NCI-H2196 treated with DMSO at 0.1 percent for 48 hours (cell line): Measurements from ENCODE around the gene DNASE1.
A peak's percentile ranks its signal among the peaks of the same experiment; 100 is the strongest.
"Not testable (repeated sequence)": the region's sequence is repeated elsewhere in the genome, so short reads cannot be mapped to it uniquely, and the experiment has no call there.

Source experiments
- DNase-seq: peaks from one replicate; lab custom pipeline; 2025; ENCODE audit not compliant: unreplicated experiment; lab: John Stamatoyannopoulos, UW

Gene DNASE1

DNA sequence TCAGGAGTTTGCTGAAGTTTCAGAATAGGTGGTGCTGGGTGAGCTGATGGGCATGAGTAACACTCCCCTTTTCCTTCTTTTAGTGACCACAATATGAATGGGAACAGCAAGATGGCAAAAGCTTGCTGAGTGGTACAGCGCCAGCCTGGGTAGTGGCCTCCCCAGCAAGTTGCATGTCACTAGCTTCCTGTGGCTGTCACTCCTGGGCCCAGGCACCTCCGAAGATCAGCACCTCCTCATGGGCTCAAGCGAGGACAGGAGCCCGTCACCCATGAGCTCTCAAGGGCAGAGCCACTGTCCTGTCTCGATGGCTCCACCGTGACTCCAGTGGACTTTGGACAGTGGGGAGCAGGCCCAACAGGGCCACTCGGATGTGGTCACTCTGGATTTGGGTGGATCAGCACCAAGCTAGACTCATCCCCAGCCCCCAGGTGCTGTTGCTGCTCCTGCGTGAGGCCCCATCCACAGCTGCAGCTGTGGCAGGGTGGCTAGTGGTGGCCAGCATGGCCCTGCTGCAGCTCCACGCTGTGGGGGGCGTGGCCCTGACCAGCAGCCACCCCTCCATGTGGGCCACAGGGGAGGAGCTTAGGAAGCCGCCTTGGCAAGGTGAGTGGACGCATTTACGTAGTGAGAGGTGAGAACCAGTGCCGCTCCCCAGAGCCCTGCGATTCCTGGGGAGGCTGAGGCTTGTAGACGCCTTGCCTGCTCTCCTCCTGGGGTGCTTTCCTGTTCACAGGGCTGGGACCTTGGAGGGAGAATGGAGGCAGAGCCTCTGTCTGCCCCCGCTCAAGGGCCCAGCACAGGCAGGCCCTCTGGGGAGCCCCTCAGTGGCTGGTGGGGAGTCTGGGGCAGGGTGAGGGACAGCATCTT is 13.6 kb upstream of the DNASE1 start:
- DNase-seq, result no peak

DNA sequence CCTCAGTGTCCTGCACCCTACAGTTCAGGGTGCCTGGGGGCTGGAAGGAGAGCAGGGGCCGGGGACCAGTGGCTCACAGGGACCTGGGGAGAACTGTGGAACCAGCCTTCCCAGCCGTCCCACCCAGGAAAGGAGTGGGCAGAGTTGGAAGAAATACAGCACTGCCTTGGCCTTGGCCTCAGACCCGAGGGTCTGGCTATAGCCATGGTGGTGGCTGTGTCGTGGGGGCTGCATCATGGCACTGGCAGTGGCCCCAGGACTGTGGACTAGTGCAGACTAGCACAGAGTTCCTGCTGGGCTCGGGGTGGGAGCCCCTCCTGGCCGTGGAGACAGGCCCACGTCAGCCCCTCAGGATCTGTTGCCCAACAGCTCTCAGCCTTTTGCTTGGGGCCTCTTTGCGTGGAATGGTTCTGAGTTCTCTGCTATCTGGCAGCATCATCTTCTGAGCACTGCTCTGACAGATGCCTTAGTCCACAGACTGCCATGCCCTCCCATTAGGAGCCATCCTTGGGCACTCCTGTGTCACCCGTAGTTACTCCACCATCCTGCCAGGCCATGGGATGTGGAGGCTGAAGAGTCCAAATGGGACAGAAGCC is 12.6 kb upstream of the DNASE1 start:
- DNase-seq, result no peak

DNA sequence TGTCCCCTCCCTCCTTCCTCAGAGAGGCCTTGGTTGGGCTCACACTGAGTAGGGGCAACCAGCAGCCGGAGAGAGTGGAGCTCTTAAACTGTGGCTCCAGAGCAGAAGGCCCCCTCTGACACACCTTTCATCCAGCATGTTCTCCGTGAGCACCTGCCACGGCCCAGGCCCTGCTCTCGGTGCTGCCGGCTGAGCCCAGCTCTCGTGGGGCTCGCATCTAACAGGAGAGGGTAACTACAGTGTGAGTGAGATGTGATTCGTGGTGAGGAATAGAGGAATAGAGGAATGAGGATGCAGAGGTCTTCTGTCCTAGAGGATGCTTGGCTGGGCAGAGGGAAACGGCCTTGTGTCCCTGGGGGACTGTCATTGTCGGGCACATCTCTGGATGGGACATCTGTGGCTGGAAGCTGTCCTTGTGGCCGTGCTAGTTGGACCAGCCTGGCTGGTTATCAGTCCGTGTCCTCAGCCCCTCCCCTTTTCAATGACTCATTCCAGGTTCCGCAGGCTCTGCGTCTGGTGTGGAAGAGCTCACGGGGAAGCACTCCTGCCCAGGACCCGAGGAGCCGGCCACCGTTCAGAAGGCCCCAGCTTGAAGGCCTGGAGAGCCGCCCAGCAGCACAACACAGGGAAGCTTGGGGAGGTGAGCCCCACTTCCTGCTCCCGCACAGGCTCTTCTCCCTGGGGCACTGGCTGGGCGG is 11.9 kb upstream of the DNASE1 start:
- no peak for DNase-seq

DNA sequence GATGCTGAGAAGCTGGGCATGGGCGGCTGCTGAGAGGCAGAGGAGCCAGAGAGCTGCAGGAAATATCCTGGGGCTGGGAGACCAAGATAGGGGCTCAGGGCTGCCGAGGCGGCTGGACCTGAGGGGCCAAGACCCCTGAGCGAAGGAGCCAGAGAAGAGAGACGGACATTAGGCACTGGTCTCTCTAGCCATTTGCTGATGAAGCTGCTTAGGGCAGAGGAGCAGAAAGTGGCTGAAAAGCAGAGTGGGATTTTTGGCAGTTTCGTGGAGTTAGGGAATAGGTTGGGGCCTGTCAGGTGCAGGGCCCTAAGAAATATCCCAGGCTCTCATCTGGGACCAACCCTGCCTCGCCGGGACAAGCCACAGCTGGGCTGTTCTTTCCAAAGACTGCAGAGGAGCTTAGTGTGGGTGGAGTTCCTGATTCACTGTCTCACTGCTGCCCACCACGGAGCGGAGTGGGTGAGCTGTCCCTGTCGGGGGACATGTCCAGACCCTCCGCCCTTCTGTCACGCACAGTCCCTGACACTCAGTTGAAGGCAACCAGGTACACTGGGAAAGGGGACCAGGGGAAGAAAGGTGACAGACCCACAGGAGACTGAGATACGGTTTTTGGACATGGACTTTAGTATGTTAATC is 11.3 kb upstream of the DNASE1 start:
- DNase-seq, result no peak

DNA sequence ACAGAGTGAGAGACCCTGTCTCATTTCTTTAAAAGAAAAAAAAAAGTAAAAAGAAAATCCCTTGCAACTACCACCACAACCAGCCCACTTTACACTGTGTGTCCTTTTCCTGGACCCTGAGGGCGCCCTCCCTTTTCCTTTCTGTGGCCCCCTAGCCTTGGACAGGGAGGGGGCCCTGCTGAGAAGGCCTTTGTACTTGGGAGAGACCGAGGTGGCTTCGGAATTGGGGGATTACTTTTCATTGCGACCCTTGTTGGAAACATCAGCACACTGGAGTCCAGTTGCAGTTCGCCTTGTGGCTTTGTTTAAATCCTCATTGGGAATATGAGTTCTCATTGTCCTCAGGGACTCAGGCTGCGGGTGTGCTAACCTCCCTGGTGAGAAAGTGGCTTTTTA is 9.4 kb upstream of the DNASE1 start:
- DNase-seq, result no peak

DNA sequence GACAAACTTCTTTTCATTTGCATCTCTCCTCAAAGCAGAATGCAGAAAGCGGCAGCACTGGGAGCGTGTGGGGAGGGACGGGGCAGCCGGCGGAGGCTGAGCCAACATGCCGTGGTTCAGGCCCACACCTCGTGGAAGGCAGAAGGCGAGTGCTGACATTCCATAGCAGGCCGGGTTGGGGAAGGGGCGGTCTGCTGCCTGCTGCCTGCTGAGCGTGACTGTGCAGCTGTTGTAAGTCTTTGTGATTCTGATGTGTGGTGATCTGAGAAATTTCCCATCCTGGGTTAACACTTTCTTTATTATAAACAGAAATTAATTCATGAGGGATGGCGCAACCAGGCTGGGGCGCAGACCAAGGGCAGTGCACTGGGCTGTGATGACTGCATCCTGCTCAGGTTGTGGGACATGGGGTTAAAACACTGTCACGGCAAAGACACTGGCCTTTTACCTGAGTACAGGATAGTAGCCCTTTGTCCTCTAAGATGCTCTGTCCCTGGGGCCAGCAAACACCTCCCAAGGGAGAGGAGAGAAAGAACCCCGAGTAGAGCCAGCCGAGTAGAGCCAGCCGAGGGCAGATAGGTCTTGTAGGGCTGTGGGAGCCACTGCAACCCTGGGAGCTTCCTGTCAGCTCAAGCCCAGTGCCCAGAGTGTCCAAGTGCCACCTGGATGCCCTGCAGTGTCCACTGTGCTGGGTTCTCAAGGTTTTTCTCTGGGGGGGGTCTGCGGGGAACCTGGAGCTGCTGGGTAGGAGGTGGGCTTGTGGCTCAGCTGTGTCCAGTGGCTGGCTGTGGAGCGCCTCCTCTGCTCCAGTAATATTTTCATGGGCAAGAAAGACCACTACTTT is 8.8 kb upstream of the DNASE1 start:
- DNase-seq, result peak; percentile 57

DNA sequence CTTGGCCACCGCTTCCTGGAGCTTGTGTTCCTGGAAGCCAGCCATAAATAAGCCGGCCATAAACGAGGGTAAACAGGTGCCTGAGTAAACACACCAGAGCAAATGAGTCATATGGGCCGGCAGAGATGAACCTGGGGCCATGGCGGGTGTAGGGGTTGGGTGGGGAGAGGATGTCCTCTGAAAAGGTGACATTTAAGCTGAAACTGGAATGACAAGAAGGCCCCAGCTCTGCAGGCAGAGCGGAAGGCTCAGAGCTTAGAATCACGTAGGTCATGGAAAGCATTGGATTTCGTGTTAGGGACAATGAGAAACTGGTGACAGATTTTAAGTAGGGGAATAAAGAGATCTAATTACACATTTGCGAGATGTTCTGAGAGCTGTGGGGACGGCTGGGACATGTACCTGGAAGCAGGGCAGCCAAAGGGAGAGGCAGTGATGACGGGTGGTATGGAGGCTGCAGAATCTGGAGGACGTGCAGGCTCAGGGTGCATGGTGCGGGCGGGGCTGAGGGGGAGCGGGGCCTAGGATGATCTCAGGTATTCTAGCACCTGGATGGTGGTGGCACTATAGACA is 8.1 kb upstream of the DNASE1 start:
- DNase-seq, result peak; percentile 84

DNA sequence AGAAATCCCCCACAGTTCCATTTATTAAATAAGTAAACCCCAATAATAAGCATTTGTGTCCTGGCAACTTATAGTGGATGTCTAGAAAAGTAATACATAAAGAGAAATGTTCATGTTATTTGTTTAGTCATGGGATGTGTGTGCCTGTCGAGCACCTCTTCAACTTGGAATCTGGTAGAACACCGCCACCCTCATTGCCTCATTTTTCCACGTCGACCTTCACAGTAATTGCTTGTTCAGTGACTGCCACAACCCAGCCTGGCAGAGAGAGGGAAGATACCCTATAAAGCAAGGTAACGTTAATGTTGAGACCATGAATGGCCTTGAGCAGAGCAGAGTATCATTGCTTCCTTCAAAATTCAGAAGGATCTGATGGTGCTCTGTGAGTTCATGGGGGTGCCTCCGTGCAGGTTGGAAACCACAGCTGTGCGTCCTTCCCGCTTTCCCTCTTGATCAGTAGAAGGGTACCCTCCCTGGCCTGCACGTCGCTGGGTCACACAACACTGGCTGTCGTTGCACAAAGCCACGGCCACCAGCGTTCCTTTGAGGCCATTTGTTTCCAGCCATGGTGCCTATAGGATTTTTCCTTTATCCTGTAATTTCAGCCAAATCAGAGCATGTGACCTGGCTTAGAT is 3.7 kb upstream of the DNASE1 start:
- DNase-seq, result no peak

DNA sequence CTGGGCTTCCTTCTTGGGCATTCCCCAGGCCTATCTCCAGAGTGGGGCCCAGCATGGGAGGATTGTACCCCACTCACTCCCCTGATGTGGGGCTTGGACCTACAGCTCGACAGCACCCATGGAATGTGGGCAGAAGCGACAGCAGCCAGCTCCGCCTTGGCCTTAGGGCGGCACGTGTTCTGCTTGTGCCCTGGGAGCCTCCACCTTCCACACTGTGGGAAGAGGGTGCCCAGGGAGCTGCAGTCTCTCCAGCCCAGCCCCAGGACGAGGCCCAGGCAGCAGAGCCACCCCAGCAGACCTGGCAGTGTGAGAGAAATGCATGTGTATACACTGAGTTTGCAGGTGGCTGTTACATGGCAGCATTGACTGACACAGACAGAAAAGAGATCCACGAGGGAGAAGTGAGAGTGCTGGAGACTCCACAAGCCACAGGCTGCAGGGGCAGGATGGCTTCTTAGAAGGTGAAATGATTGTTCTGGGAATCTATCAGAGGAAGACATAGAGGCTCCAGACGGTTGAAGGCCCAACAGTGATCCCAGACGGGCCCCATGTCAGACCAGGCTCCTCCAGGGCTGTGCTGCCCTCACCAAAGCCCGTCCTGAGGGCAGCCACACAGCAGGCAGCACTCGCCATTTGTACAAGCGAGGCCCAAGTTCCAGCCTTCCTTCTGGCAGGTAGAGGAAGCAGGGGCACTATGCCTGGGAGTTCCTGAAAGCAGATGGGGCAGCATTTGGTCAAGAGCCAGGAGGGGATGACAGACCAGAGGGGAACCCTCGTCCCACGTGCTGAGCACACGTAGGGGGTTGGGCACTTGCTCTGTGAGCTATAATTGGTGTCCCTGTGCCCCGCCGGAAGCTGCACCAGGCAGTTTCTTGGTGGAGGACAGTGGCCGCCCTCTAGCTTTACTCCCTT is 2.8 kb upstream of the DNASE1 start:
- no peak for DNase-seq

DNA sequence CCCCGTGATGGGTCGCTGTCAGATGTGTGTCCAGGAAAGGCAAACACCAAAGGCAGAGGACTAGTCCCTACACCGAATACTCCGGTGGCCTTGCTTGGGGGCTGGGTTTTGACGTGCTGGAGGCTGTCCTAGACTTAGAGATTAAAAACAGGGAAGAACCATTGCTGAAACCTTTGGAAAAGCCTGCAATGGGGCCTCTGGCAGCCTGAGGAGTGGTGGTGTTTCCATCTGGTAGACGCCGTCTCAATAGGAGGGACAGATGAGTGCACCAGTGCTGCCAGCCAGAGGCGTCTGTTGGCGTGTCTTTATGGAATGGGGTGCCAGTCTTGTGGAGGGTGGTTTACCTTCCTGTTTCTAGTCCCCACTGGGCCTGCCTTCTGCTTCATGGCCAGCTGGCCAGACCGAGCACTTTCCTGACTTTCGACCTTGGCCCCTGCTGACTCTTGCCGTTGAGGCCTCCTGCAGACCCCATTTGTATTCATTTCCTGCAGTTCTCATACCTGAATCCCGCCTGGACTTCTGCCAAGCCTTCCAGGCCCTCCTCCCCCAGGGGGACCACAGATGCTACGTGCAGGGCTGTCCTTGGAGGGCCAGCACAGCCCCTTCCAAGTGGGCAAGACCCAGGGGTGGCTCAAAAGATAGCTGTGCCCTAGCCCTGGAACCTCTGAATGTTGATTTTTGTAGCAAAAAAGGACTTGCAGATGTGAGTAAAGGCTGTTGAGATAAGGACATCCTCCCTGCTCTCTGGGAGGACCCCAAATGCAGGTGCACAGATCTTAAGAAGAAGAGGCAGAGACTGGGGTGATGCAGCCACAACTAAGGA is 1.9 kb upstream of the DNASE1 start:
- no peak for DNase-seq

DNA sequence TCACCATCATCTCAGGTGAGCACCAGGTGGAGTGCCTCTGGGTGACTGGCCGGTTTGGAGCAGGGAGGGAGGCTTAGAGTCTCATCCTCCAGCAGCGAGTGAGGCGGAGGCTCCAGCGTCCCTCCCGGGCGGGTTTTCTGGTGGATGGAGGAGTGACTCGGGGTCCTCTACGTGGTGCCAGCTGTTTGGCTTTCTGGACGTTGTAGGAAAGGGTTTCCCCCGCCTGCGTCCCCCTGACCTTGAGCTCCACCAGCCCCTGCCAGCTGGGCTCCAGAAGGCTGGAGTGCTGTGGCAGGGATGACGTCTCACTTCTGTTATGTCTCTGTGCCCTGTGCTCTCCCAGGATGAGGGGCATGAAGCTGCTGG is 522 bp downstream of the DNASE1 start:
- no peak for DNase-seq

DNA sequence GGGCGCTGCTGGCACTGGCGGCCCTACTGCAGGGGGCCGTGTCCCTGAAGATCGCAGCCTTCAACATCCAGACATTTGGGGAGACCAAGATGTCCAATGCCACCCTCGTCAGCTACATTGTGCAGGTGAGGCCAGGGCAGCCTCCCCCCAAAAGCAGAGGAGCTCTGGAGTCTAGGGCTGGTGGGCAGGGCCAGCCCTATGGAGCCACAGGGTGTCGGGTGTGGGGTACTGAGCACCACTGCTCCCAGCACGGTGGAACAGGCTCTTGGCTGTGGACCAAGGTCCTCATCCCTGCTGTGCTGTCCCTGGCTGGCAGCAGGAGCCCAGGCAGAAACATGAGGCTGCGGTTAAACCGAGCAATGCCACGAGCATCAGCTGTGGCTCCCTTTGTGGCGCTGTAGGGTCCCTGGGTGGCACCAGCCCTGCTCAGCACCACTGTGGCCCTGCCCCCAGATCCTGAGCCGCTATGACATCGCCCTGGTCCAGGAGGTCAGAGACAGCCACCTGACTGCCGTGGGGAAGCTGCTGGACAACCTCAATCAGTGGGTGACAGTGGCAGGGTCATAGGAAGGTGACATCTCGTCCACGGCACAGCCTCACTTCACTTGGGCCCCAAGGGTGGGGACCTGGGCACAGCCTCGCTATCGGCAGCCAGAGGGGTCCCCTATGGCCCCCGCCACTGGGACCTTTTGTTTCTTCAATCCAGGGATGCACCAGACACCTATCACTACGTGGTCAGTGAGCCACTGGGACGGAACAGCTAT is 1.1 kb downstream of the DNASE1 start:
- DNase-seq, result no peak

DNA sequence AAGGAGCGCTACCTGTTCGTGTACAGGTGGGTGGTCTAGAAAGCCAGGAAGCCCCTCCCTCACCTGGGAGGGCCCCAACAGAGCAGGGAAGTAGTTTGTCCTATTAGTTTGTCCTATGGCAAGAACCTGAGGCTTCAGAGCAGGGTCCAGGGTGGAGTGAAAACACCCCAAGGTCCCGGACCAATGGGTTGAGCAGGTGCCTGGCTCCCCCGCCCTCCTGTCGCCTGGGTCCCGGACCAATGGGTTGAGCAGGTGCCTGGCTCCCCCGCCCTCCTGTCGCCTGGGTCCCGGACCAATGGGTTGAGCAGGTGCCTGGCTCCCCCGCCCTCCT is 1.6 kb downstream of the DNASE1 start:
- DNase-seq, result not testable (repeated sequence)

DNA sequence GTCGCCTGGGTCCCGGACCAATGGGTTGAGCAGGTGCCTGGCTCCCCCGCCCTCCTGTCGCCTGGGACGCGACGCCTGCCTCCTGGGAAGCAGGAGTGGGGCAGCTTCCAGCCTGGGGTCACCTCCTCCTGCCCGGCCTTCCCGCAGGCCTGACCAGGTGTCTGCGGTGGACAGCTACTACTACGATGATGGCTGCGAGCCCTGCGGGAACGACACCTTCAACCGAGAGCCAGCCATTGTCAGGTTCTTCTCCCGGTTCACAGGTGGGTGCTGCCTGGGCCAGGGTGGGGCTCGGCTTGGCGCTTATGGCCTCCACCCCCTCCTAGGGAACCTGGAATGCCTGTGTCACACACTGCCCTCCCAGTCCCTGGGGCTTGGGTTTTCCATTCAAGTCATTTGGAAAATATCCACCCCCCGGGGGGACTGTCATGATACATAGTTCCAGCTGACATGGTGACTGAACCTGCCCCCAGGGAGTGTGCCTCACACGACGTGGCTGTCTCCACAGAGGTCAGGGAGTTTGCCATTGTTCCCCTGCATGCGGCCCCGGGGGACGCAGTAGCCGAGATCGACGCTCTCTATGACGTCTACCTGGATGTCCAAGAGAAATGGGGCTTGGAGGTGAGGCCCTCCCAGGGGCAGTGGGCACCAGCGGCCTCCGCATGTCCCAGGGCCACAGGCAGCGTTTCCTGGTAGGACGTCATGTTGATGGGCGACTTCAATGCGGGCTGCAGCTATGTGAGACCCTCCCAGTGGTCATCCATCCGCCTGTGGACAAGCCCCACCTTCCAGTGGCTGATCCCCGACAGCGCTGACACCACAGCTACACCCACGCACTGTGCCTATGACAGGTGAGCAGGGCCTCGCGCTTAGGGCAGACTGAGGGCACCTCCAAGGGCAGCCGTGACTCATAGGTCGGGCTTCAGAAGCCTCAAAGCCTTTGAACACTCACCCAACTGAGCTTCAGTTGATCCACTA is 2.3 kb downstream of the DNASE1 start:
- no peak for DNase-seq

DNA sequence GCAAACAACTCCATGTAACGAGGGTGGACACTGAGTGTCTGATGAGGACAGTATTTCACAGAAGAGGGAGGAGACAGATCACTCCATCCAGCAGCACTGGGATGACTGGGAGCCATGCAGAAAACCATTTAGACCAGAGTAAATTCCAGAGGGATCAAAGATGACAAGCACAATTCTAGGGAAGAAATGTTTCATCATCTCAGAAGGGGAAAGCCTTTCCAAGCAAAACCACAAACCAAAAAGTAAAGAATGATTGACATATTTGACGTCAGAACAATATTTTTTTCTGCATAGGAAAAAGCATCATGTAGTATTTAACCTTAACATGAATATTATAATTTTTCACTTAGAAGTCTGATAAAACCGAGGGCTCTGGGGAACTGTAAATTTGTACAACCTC is 4.8 kb downstream of the DNASE1 start:
- no peak for DNase-seq

DNA sequence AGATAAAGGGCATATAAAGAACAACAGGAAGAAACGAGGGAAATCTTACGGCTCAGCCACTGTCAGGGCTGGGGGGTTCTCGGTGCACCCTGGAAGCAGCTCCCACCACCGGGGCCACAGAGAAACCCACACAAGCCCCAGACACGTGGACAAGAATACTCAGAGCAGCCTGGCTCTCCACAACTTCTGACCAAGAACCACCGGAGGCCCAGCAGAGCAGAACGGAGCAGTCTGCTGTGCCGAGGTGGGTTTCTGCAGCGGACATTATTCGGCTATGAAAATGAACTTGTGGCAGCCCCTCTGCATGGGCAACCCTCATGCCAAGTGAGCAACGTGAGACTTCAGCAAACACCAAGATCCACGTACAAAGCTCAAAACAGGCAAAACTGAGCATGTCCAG is 6.8 kb downstream of the DNASE1 start:
- DNase-seq, result no peak
